OCI-LY3 (cell line): Measurements from ENCODE around the gene CLSTN3.

Experiments used
- H2AFZ ChIP-seq: fragments of 200-600, 300-600 bp; shearing (Covaris generic); 2 replicates; pipeline ENCODE4 v1.6.0; 2014; ENCODE audit warnings: antibody characterized with exemption, low read depth, low read length
- H3K27ac ChIP-seq: fragments of 200-600, 300-600 bp; sonication (generic); 2 replicates; pipeline ENCODE4 v1.5.1; 2014; ENCODE audit warnings: mild to moderate bottlenecking, low read length, moderate library complexity, mixed read lengths
- H3K27me3 ChIP-seq: fragments of 200-600, 300-600 bp; sonication (generic); 2 replicates; pipeline ENCODE4 v1.6.1; 2014; ENCODE audit warnings: low read depth, low read length, mixed read lengths
- H3K36me3 ChIP-seq: fragments of 200-600, 300-600 bp; sonication (generic); replicated peaks from 2 replicates; pipeline ENCODE3; 2014; ENCODE audit warnings: low read depth, low read length, mixed read lengths
- H3K4me1 ChIP-seq: fragments of 300-600, 200-600 bp; sonication (generic); 2 replicates; pipeline ENCODE4 v1.6.1; 2014; ENCODE audit warnings: low read length, mixed read lengths
- H3K4me2 ChIP-seq: fragments of 200-600, 300-600 bp; sonication (generic); 2 replicates; pipeline ENCODE4 v1.6.1; 2014; ENCODE audit warnings: low read length, mixed read lengths
- H3K4me3 ChIP-seq: fragments of 300-600, 200-600 bp; sonication (generic); 2 replicates; pipeline ENCODE4 v1.5.1; 2014; ENCODE audit warnings: antibody characterized with exemption, mild to moderate bottlenecking, low read length, moderate library complexity
- H3K79me2 ChIP-seq: fragments of 300-600, 200-600 bp; shearing (Covaris generic); 2 replicates; pipeline ENCODE4 v1.6.1; 2014; ENCODE audit warnings: mild to moderate bottlenecking, low read length, mixed read lengths
- H3K9ac ChIP-seq: fragments of 300-600, 200-600 bp; shearing (Covaris generic); 2 replicates; pipeline ENCODE4 v1.6.0; 2014; ENCODE audit warnings: mild to moderate bottlenecking, low read length, moderate library complexity
- H3K9me3 ChIP-seq: fragments of 200-600, 300-600 bp; shearing (Covaris generic); 2 replicates; pipeline ENCODE4 v1.6.1; 2014; ENCODE audit warnings: low read length, mixed read lengths; ENCODE audit not compliant: insufficient read depth
- H4K20me1 ChIP-seq: fragments of 200-600, 300-600 bp; sonication (generic); 2 replicates; pipeline ENCODE4 v1.6.1; 2016; ENCODE audit warnings: low read length, mixed read lengths; ENCODE audit not compliant: insufficient read depth
- EZH2phosphoT487 ChIP-seq: fragments of 200-600 bp; shearing (Covaris generic); IDR thresholded peaks from 2 replicates; pipeline ENCODE4 v1.6.1; 2018; ENCODE audit warnings: antibody characterized with exemption, mixed run types, low read depth
- TF ChIP-seq, protein P1 (sequence below): fragments of 200-600, 300-600 bp; sonication (generic); IDR thresholded peaks from 2 replicates; pipeline ENCODE4 v1.5.1; 2014; ENCODE audit warnings: antibody characterized with exemption, low read length, low read depth

The CLSTN3 gene

GRCh38 chr12:7096979-7097378 lies 33.2 kb upstream of the CLSTN3 start:
- no peak overlapping the region for H3K4me2 ChIP-seq
- no peaks in the 10 kb centered on the region for H4K20me1 ChIP-seq
- H3K27me3 ChIP-seq: no peaks in the 10 kb centered on the region
- H2AFZ ChIP-seq: no peak overlapping the region
- H3K4me1 ChIP-seq: no peaks in the 10 kb centered on the region
- H3K9ac ChIP-seq: no peak overlapping the region
- no peak overlapping the region for H3K4me3 ChIP-seq
- H3K36me3 ChIP-seq: no peaks in the 10 kb centered on the region
- no peak for TF ChIP-seq EZH2phosphoT487
- TF ChIP-seq, protein P1, sequence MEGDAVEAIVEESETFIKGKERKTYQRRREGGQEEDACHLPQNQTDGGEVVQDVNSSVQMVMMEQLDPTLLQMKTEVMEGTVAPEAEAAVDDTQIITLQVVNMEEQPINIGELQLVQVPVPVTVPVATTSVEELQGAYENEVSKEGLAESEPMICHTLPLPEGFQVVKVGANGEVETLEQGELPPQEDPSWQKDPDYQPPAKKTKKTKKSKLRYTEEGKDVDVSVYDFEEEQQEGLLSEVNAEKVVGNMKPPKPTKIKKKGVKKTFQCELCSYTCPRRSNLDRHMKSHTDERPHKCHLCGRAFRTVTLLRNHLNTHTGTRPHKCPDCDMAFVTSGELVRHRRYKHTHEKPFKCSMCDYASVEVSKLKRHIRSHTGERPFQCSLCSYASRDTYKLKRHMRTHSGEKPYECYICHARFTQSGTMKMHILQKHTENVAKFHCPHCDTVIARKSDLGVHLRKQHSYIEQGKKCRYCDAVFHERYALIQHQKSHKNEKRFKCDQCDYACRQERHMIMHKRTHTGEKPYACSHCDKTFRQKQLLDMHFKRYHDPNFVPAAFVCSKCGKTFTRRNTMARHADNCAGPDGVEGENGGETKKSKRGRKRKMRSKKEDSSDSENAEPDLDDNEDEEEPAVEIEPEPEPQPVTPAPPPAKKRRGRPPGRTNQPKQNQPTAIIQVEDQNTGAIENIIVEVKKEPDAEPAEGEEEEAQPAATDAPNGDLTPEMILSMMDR: no peak
- H3K27ac ChIP-seq: no peak overlapping the region
- H3K9me3 ChIP-seq: no peaks in the 10 kb centered on the region
- H3K79me2 ChIP-seq: no peaks in the 10 kb centered on the region

- H3K9me3 ChIP-seq: no peaks in the 10 kb centered on the region
- no peaks in the 10 kb centered on the region for H3K36me3 ChIP-seq
- no peak overlapping the region for H3K4me3 ChIP-seq
- no peaks in the 10 kb centered on the region for H3K27me3 ChIP-seq
- H3K4me2 ChIP-seq: no peak overlapping the region
- no peaks in the 10 kb centered on the region for H4K20me1 ChIP-seq
- no peak for TF ChIP-seq EZH2phosphoT487
- TF ChIP-seq, protein P1: no peak
- no peak overlapping the region for H2AFZ ChIP-seq
- H3K4me1 ChIP-seq: no peaks in the 10 kb centered on the region
- H3K27ac ChIP-seq: no peak overlapping the region
- no peaks in the 10 kb centered on the region for H3K79me2 ChIP-seq
- no peak overlapping the region for H3K9ac ChIP-seq
These were observed 30.7 kb upstream of the CLSTN3 start for GRCh38 chr12:7099290-7099996.

- H3K9ac ChIP-seq: no peak overlapping the region
- no peaks in the 10 kb centered on the region for H3K27me3 ChIP-seq
- TF ChIP-seq, protein P1: no peak
- no peak for TF ChIP-seq EZH2phosphoT487
- H2AFZ ChIP-seq: no peak overlapping the region
- no peak overlapping the region for H3K4me2 ChIP-seq
- H3K4me1 ChIP-seq: no peaks in the 10 kb centered on the region
- H3K4me3 ChIP-seq: no peak overlapping the region
- H4K20me1 ChIP-seq: no peaks in the 10 kb centered on the region
- no peaks in the 10 kb centered on the region for H3K79me2 ChIP-seq
- no peaks in the 10 kb centered on the region for H3K9me3 ChIP-seq
- H3K27ac ChIP-seq: no peak overlapping the region
- peaks cover 2% of the 10 kb centered on the region for H3K36me3 ChIP-seq
These were observed 29.9 kb upstream of the CLSTN3 start for GRCh38 chr12:7100239-7100638.

DNA sequence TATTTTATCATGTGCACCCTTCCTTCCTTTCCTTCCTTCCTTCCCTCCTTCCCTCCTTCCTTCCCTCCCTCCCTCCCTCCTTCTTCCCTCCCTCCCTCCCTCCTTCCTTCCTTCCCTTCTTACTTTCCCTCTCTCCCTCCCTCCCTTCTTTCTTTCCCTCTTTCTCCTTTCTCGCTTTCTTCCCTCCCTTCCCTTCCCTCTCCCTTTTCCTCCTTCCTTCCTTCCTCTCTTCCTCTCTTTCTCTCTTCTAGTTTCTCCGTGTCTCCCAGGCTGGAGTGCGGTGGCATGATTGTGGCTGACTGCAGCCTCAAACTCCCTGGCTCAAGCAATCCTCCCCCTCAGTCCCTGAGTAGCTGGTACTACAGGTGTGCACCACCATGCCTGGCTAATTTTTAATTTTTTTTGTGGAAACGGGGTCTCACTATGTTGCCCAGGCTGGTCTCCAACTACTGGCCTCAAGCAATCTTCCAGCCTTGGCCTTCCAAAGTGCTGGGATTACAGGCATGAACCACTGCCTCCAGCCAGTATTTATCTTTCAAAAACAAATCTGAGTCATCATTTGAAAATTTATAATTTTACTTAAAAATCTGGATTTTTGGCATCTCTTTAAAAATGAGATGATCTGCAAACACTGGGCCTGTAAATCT lies 29.0 kb upstream of the CLSTN3 start:
- no peak overlapping the region for H3K4me3 ChIP-seq
- no peak overlapping the region for H3K9ac ChIP-seq
- H3K27ac ChIP-seq: no peak overlapping the region
- TF ChIP-seq, protein P1: no peak
- TF ChIP-seq EZH2phosphoT487: no peak
- no peaks in the 10 kb centered on the region for H4K20me1 ChIP-seq
- H3K9me3 ChIP-seq: peaks cover 4% of the 10 kb centered on the region; the same call in 1 of the 2 replicates
- no peaks in the 10 kb centered on the region for H3K27me3 ChIP-seq
- no peak overlapping the region for H3K4me2 ChIP-seq
- no peaks in the 10 kb centered on the region for H3K79me2 ChIP-seq
- no peak overlapping the region for H2AFZ ChIP-seq
- no peaks in the 10 kb centered on the region for H3K4me1 ChIP-seq
- H3K36me3 ChIP-seq: peaks cover 8% of the 10 kb centered on the region
